GM12891 (cell line): Measurements from ENCODE around the gene MAT1A.

Experiments
- PAX5 ChIP-seq: IDR thresholded peaks from 2 replicates; pipeline ENCODE4 v1.6.1; 2011; ENCODE audit warnings: low read length, moderate library complexity, mild to moderate bottlenecking; ENCODE audit not compliant: insufficient read depth, severe bottlenecking
- POLR2A ChIP-seq: IDR thresholded peaks from 2 replicates; pipeline ENCODE4 v1.6.1; 2011; ENCODE audit warnings: low read depth, low read length, control low read depth
- TAF1 ChIP-seq: IDR thresholded peaks from 2 replicates; pipeline ENCODE4 v1.6.1; 2011; ENCODE audit warnings: low read depth, low read length, control low read depth

DNA sequence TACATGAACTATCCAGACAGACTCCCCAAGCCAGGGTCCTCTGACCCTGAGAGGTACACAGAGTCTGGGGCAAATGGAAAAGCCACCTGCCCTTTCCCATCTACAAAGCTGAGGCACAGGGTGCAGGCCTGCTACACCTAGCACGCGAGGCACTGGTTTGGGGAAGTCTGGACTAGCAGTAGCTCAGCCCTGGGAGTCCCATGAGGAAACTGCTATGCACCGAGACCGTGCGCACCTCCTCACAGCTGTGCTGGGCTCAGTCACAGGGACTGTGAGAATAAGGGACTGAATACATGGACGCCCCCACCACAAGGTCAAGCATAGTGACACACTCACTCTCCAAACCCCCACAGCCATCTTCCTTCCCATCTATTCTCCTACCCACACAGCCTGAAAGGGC, 8.2 kb downstream of the MAT1A start:
- TF ChIP-seq POLR2A, result no peak
- TF ChIP-seq TAF1, result no peak
- no peak for TF ChIP-seq PAX5
